GM21447 (cell line): Measurements from ENCODE around the gene TMEM86A.

Source experiments
- ATAC-seq: cut with Tn5 transposase; IDR thresholded peaks from one replicate; pipeline ENCODE4 v1.9.1; 2021; ENCODE audit not compliant: unreplicated experiment

Gene TMEM86A

GRCh38 chr11:18722293-18722637 is 23.7 kb downstream of the TMEM86A start:
- ATAC-seq = no peak

- no peak for ATAC-seq
These were observed 25.4 kb downstream of the TMEM86A start for GRCh38 chr11:18723991-18724390.

- no peak for ATAC-seq
These were observed 27.5 kb downstream of the TMEM86A start, which contains the start of gene IGSF22 for GRCh38 chr11:18726040-18726439. Gene IGSF22, minus strand, starts transcription at chr11:18726188. Its CDS starts 1,952 bp downstream, at chr11:18724236.

- ATAC-seq = no peak
These were observed 29.1 kb downstream of the TMEM86A start for GRCh38 chr11:18727479-18728236.

- no peak for ATAC-seq
These were observed 30.1 kb downstream of the TMEM86A start for GRCh38 chr11:18728658-18729057.

- ATAC-seq = no peak
These were observed 30.8 kb downstream of the TMEM86A start for GRCh38 chr11:18729426-18729825.

GRCh38 chr11:18730020-18730419 is 31.4 kb downstream of the TMEM86A start:
- no peak for ATAC-seq

- ATAC-seq = no peak
These were observed 32.9 kb downstream of the TMEM86A start for GRCh38 chr11:18731441-18731840.

GRCh38 chr11:18731949-18732821 is 33.6 kb downstream of the TMEM86A start:
- ATAC-seq = peak; percentile 56

GRCh38 chr11:18733202-18733601 is 34.6 kb downstream of the TMEM86A start:
- ATAC-seq = no peak

- no peak for ATAC-seq
These were observed 38.1 kb downstream of the TMEM86A start for GRCh38 chr11:18736590-18737148.

GRCh38 chr11:18737642-18738041 is 39.1 kb downstream of the TMEM86A start:
- ATAC-seq = no peak

GRCh38 chr11:18739685-18740084 is 41.1 kb downstream of the TMEM86A start:
- ATAC-seq = no peak

GRCh38 chr11:18741783-18742182 is 43.2 kb downstream of the TMEM86A start:
- no peak for ATAC-seq

- no peak for ATAC-seq
These were observed 44.8 kb downstream of the TMEM86A start for GRCh38 chr11:18743365-18743764.

GRCh38 chr11:18743900-18744514 is 45.4 kb downstream of the TMEM86A start:
- ATAC-seq = no peak

- no peak for ATAC-seq
These were observed 46.7 kb downstream of the TMEM86A start for GRCh38 chr11:18745251-18745650.

- ATAC-seq = no peak
These were observed 50.3 kb downstream of the TMEM86A start for GRCh38 chr11:18748766-18749365.

- ATAC-seq = no peak
These were observed 51.2 kb downstream of the TMEM86A start for GRCh38 chr11:18749681-18750319.

GRCh38 chr11:18750944-18751343 is 52.4 kb downstream of the TMEM86A start:
- no peak for ATAC-seq
